K562 (cell line): Measurements from ENCODE around the gene GLRX2. TPM values are rescaled to one million over a fixed set of nuclear protein-coding genes. Genes with fewer than 3 reads are reported as not detected.
A peak's percentile ranks its signal among the peaks of the same experiment; 100 is the strongest.

Experiments
- BHLHE40 ChIP-seq: IDR thresholded peaks from 2 replicates; pipeline ENCODE4 v1.6.1; 2011; ENCODE audit warnings: low read length, improper control_type of control experiment
- BRCA1 ChIP-seq, 2 experiments: fragments of 450-650 bp in 1 of 2; sonication (generic) in 1 of 2; formaldehyde crosslinking in 1 of 2; IDR thresholded peaks; 2 replicates each; pipeline versions ENCODE4 v1.5.0 to v1.6.1; 2017 to 2020; ENCODE audit warnings: mild to moderate bottlenecking in 1 of 2, missing genetic modification reagents in 1 of 2
- CHAMP1 ChIP-seq: fragments of 450-650 bp; IDR thresholded peaks from 2 replicates; pipeline ENCODE4 v1.6.1; 2016; ENCODE audit warnings: mild to moderate bottlenecking
- CXXC5 ChIP-seq: fragments of 250-450 bp; sonication (Bioruptor Pico); IDR thresholded peaks from 2 replicates; pipeline ENCODE4 v1.8.0; 2022; ENCODE audit warnings: inconsistent platforms, mild to moderate bottlenecking, moderate library complexity
- EGR1 ChIP-seq: fragments of 450-650 bp; conservative IDR thresholded peaks from 2 replicates; pipeline ENCODE4 v1.6.1; 2017; ENCODE audit warnings: mild to moderate bottlenecking
- ETV6 ChIP-seq, 3 experiments: fragments of 150-350 bp in 1 of 3; sonication (generic) in 1 of 3; formaldehyde crosslinking in 1 of 3; IDR thresholded peaks; 2 replicates each; pipeline versions ENCODE4 v1.6.1 to v1.8.0; 2014 to 2022; ENCODE audit warnings: borderline replicate concordance in 2 of 3, low read depth in 2 of 3, antibody characterized with exemption in 1 of 3, low read length in 1 of 3, mild to moderate bottlenecking in 1 of 3, missing genetic modification reagents in 1 of 3
- HIVEP1 ChIP-seq: fragments of 250-450 bp; sonication (Bioruptor Pico); IDR thresholded peaks from 2 replicates; pipeline ENCODE4 v1.4.0; 2020; ENCODE audit warnings: mild to moderate bottlenecking
- JUND ChIP-seq, 2 experiments: IDR thresholded peaks; 2 replicates in 1 of 2; 3 replicates in 1 of 2; pipeline ENCODE4 v1.6.1; 2011; ENCODE audit warnings: borderline replicate concordance in 2 of 2, low read depth in 2 of 2, low read length in 2 of 2, improper control_type of control experiment in 1 of 2, missing biosample characterization in 1 of 2, missing genetic modification characterization in 1 of 2, missing genetic modification reagents in 1 of 2
- PBX2 ChIP-seq, 2 experiments: IDR thresholded peaks in 1 of 2; conservative IDR thresholded peaks in 1 of 2; 2 replicates each; pipeline ENCODE4 v1.6.1; 2016; ENCODE audit warnings: low read depth in 2 of 2, mild to moderate bottlenecking in 1 of 2, missing compliant biosample characterization in 1 of 2, missing genetic modification characterization in 1 of 2, moderate library complexity in 1 of 2
- RUNX1 ChIP-seq: sonication (generic); IDR thresholded peaks from 2 replicates; pipeline ENCODE4 v1.6.1; 2016; ENCODE audit warnings: antibody characterized with exemption, low read depth
- SNAPC5 ChIP-seq: fragments of 250-450 bp; sonication (Bioruptor Pico); IDR thresholded peaks from 2 replicates; pipeline ENCODE4 v1.8.0; 2021; ENCODE audit warnings: moderate library complexity, mild to moderate bottlenecking, inconsistent platforms
- TAF7 ChIP-seq: fragments of 450-650 bp; IDR thresholded peaks from 2 replicates; pipeline ENCODE4 v1.6.1; 2016; ENCODE audit warnings: missing genetic modification characterization, missing compliant biosample characterization
- ZC3H8 ChIP-seq: fragments of 450-650 bp; IDR thresholded peaks from 2 replicates; pipeline ENCODE4 v1.6.1; 2017
- ZNF121 ChIP-seq: sonication (generic); formaldehyde crosslinking; conservative IDR thresholded peaks from 2 replicates; pipeline ENCODE4 v1.8.0; 2022; ENCODE audit warnings: missing genetic modification reagents
- ZNF253 ChIP-seq: fragments of 250-450 bp; sonication (Bioruptor Pico); conservative IDR thresholded peaks from 2 replicates; pipeline ENCODE4 v1.6.1; 2021; ENCODE audit warnings: mild to moderate bottlenecking
- polyA plus RNA-seq, 8 experiments: library from polyadenylated mRNA; depleted of rRNA in 4 of 8; stranded (reverse) in 5 of 8; unstranded in 3 of 8; fragments of >200 nt; fragmentation: Nextera tagmentation in 2 of 8; fragmentation: Illumina TruSeq in 1 of 8; extraction: Ambion mirVana in 2 of 8; extraction: Trizol in 1 of 8; gene quantifications; 2 replicates each; pipeline versions ENCODE4 v1.2.1 to v1.2.3, GENCODE V29; 2011 to 2014; ENCODE audit warnings: inconsistent platforms in 1 of 8, missing spikeins in 1 of 8
- total RNA-seq, 7 experiments: library from RNA; depleted of rRNA in 6 of 7; stranded (reverse); fragments of >200 nt in 6 of 7; fragmentation: Illumina TruSeq in 2 of 7; extraction: Trizol in 2 of 7; gene quantifications; 2 replicates each; pipeline versions ENCODE4 v1.2.1 to v1.2.3, GENCODE V29; 2011 to 2021; ENCODE audit warnings: low replicate concordance in 1 of 7
- TF ChIP-seq, protein P1 (sequence below): sonication (generic); formaldehyde crosslinking; IDR thresholded peaks from 2 replicates; pipeline ENCODE4 v1.9.0; 2022; ENCODE audit warnings: mild to moderate bottlenecking, missing genetic modification reagents
- TF ChIP-seq, protein P2 (sequence below): fragments of 250-450 bp; sonication (Bioruptor Pico); IDR thresholded peaks from 2 replicates; pipeline ENCODE4 v1.8.0; 2021; ENCODE audit warnings: mild to moderate bottlenecking, moderate library complexity

GLRX2 gene
- total and polyA plus RNA-seq, 9 of the 15 experiments (the other 6 are each of a cell fraction or from before 2014, with no cell fraction given) = 13.3 to 82.6 (median 55.1) TPM

DNA sequence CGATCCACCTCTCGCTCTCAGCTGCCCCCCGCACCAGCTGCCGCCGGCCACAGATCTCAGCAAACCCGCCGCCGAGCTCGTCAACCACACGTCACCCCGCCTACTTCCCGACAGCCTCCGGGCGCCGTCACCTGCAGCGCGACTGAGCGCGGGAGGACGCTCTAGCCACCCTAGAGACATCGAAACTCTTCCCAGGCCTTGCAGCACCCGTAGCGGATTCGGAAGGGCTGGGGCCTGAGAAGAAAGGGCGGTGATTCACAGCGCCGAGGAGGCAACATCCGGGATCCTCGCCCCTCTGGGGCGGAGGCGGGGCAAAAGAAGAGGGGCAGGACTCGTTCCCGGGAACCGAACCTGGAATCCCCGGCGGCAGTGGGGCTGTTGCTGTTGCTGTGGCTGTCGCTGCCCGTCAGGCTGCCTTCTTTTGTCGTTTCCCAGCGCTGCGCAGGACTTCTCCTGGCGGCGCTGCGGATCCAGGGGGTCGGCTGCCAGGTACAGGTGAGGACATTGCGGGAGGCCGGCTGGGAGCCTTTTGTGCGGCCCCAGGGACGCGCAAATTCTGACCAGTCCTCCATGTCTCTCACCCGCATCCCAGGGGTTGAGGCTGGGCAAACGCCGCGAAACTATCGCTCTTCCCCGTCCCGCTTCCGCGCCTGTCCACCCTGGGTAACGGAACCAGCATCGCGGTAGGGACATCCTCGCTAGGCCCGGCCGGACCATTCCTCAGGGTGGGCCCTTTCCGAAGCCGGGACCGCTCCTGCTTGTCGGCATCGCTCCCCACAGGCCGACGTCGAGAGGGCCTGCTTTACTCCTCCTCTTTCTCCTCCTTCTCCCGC lies 45.7 kb downstream of the GLRX2 start, which contains the start of the genes RO60 and UCHL5 (continued):
- peak; percentile 62 for TF ChIP-seq EGR1
- TF ChIP-seq, protein P1, sequence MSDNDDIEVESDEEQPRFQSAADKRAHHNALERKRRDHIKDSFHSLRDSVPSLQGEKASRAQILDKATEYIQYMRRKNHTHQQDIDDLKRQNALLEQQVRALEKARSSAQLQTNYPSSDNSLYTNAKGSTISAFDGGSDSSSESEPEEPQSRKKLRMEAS = peak; percentile 91
- TF ChIP-seq ETV6 (IDR thresholded peaks at IDR 0.05; ENCODE audit: borderline replicate concordance in 1 of 2, low read depth in 2 of 2, low read length in 1 of 2) = peak; percentile 34 to 77; a peak in 1 of 4 replicates
- peak; percentile 93 for TF ChIP-seq ETV6 (CRISPR knock-in tag; IDR thresholded peaks at IDR 0.05; ENCODE audit: borderline replicate concordance)
- TF ChIP-seq ZNF121 (CRISPR knock-in tag) = no peak
- no peak for TF ChIP-seq HIVEP1
- TF ChIP-seq RUNX1 = 0 out of 2 replicates have a peak, but pooled peaks have one; percentile 61
- TF ChIP-seq ZNF253 = no peak
- no peak for TF ChIP-seq SNAPC5 (CRISPR knock-in tag)
- TF ChIP-seq TAF7 (tag) = peak; percentile 82
- no peak for TF ChIP-seq PBX2 (CRISPR knock-in tag; IDR thresholded peaks at IDR 0.05; ENCODE audit: low read depth)
- peak; percentile 55; the same call in 1 of the 2 replicates for TF ChIP-seq PBX2 (tag; conservative IDR thresholded peaks at IDR 0.05; ENCODE audit: low read depth)
- TF ChIP-seq CHAMP1 = peak; percentile 87
- peak; percentile 97 for TF ChIP-seq CXXC5 (CRISPR knock-in tag)
- TF ChIP-seq, protein P2, sequence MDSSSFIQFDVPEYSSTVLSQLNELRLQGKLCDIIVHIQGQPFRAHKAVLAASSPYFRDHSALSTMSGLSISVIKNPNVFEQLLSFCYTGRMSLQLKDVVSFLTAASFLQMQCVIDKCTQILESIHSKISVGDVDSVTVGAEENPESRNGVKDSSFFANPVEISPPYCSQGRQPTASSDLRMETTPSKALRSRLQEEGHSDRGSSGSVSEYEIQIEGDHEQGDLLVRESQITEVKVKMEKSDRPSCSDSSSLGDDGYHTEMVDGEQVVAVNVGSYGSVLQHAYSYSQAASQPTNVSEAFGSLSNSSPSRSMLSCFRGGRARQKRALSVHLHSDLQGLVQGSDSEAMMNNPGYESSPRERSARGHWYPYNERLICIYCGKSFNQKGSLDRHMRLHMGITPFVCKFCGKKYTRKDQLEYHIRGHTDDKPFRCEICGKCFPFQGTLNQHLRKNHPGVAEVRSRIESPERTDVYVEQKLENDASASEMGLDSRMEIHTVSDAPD = no peak
- peak; percentile 92 for TF ChIP-seq JUND (IDR thresholded peaks at IDR 0.05; ENCODE audit: borderline replicate concordance, low read depth, low read length)
- peak; percentile 87; the same call in 1 of the 3 replicates for TF ChIP-seq JUND (tag; IDR thresholded peaks at IDR 0.05; ENCODE audit: borderline replicate concordance, low read depth, low read length)
- peak; percentile 96 for TF ChIP-seq BHLHE40
- 0 out of 2 replicates have a peak, but pooled peaks have one; percentile 20 for TF ChIP-seq ZC3H8
- TF ChIP-seq BRCA1 (IDR thresholded peaks at IDR 0.05) = no peak
- no peak for TF ChIP-seq BRCA1 (CRISPR knock-in tag; IDR thresholded peaks at IDR 0.05)
